Gastrocnemius medialis (tissue), 4 donors: Measurements from ENCODE around the gene VOPP1. TPM values are rescaled to one million over a fixed set of nuclear protein-coding genes. Genes with fewer than 3 reads are reported as not detected.

ENCODE experiments used
- ATAC-seq, 2 donors: fragments of 150-250 bp; one replicate each; pipeline ENCODE4 v1.9.1; 2016
- DNase-seq, 2 donors: peaks; one replicate each; pipeline ENCODE4 v3.0.0-alpha.2; 2019
- H3K27ac ChIP-seq, 4 donors: fragments of 200-600 bp; sonication (generic); 1 replicate in 1 of 4; 2 replicates in 3 of 4; pipeline ENCODE4 v1.5.1; 2016 to 2018; ENCODE audit warnings: mild to moderate bottlenecking in 2 of 4, moderate library complexity in 1 of 4
- H3K27me3 ChIP-seq, 3 donors: fragments of 200-600 bp; sonication (generic) in 2 of 3; 1 replicate in 1 of 3; 2 replicates in 2 of 3; pipeline versions ENCODE4 v1.5.1 to v1.6.0; 2016 to 2019; ENCODE audit warnings: mild to moderate bottlenecking in 1 of 3, moderate library complexity in 1 of 3
- H3K36me3 ChIP-seq, 2 donors: fragments of 200-600 bp; sonication (generic) in 1 of 2; one replicate each; pipeline ENCODE4 v1.5.1; 2017 to 2018
- H3K4me1 ChIP-seq, 2 donors: fragments of 200-600 bp; sonication (generic) in 1 of 2; one replicate each; pipeline ENCODE4 v1.5.1; 2016 to 2017; ENCODE audit warnings: mild to moderate bottlenecking in 2 of 2
- H3K4me3 ChIP-seq, 4 donors: fragments of 200-600 bp; sonication (generic) in 3 of 4; 1 replicate in 1 of 4; 2 replicates in 3 of 4; pipeline ENCODE4 v1.5.1; 2016 to 2019; ENCODE audit warnings: mild to moderate bottlenecking in 2 of 4
- H3K9me3 ChIP-seq, 3 donors: fragments of 200-600 bp; sonication (generic) in 2 of 3; 1 replicate in 1 of 3; 2 replicates in 2 of 3; pipeline ENCODE4 v1.5.1; 2016 to 2019
- POLR2A ChIP-seq, 2 donors: fragments of 450-650 bp; IDR thresholded peaks; one replicate each; pipeline ENCODE4 v1.6.1; 2017; ENCODE audit warnings: antibody characterized with exemption in 2 of 2, mild to moderate bottlenecking in 2 of 2, moderate library complexity in 2 of 2
- in situ Hi-C, 4 donors: fragments of 200-750 bp; cut with MboI; loops; one replicate each; pipeline versions ENCODE4 v1.15.0 to v1.8.0; 2017; ENCODE audit warnings: low sequenced_read_pairs in 4 of 4
- intact Hi-C: fragments of 100-400 bp; cut with DNase I; formaldehyde crosslinking; loops from one replicate; pipeline ENCODE4 v1.15.1; 2023; ENCODE audit warnings: low total_unique reads
- total RNA-seq, 4 donors: library from RNA; depleted of rRNA; stranded (reverse); fragments of >200 nt; gene quantifications; one replicate each; pipeline versions ENCODE4 v1.1.0 to v1.2.3, GENCODE V29; 2016
- TF ChIP-seq, protein P1 (sequence below), 5 experiments: fragments of 450-650 bp in 3 of 5; fragments of 200-600 bp in 2 of 5; sonication (generic) in 2 of 5; IDR thresholded peaks in 4 of 5; conservative IDR thresholded peaks in 1 of 5; 1 replicate in 4 of 5; 2 replicates in 1 of 5; pipeline ENCODE4 v1.5.1; 2016 to 2019; ENCODE audit warnings: antibody characterized with exemption in 5 of 5, mild to moderate bottlenecking in 3 of 5, moderate library complexity in 3 of 5

The VOPP1 gene
- total RNA-seq, 4 donors from 2014 or later = 17.3 to 27.9 (median 26.5) TPM

DNA sequence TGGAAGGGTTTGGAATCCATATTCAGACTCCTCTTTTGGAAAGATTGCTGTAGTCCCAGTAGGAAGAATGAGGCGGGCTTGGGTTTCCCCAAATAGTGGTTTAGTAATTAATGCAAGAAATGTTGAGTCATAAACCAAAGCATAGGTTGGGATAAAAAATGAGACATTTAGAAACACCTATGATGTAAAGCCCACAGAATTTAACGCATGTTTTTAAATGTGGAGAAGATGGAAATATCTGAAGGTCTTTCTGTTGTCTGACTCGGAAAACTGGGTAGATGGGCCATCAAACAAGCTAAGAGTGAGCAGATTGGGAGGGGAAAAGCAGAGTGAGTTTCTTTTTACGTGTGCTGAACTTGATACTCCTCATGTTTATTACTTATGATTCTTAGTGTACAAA lies 145.0 kb downstream of the VOPP1 start:
- peaks cover 0 to 26% of the 10 kb centered on the region in 2 donors for H3K36me3 ChIP-seq
- TF ChIP-seq POLR2A (IDR thresholded peaks at IDR 0.05) = no peak
- TF ChIP-seq, protein P1, sequence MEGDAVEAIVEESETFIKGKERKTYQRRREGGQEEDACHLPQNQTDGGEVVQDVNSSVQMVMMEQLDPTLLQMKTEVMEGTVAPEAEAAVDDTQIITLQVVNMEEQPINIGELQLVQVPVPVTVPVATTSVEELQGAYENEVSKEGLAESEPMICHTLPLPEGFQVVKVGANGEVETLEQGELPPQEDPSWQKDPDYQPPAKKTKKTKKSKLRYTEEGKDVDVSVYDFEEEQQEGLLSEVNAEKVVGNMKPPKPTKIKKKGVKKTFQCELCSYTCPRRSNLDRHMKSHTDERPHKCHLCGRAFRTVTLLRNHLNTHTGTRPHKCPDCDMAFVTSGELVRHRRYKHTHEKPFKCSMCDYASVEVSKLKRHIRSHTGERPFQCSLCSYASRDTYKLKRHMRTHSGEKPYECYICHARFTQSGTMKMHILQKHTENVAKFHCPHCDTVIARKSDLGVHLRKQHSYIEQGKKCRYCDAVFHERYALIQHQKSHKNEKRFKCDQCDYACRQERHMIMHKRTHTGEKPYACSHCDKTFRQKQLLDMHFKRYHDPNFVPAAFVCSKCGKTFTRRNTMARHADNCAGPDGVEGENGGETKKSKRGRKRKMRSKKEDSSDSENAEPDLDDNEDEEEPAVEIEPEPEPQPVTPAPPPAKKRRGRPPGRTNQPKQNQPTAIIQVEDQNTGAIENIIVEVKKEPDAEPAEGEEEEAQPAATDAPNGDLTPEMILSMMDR (IDR thresholded peaks at IDR 0.05 in 4 of 5, conservative IDR thresholded peaks at IDR 0.05 in 1 of 5) = no peak
- intact Hi-C loops = no loop called here

DNA sequence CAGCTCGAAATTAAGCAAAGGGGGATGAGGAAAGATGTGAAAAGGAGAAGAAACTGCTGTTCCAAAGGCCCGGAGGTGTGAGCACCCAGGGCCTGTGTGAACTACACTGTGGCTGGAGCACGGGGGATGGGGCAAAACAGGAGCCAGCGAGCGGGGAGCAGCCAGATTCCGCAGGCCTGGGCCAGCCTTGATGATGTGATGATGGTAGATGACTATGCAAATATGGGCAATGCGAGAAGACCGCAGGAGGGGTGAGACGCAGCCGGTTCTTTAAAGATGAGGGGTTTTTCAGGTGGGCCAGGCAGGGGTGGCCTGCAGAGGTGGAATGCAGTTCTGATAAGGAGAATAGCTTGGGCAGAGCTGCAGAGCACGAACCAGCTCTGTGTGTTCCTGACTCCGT lies 145.6 kb downstream of the VOPP1 start:
- DNase-seq (no peak), ATAC-seq (no peak)
- H3K27me3 ChIP-seq = no peaks in the 10 kb centered on the region
- in situ Hi-C loops = loop anchor here in 1 of 4 donors (25.0 kb wide), 1 partner anchor 161 kb away; no protein-coding TSS in a partner anchor
- no peaks in the 10 kb centered on the region for H3K9me3 ChIP-seq
- no peak overlapping the region for H3K4me3 ChIP-seq
- H3K27ac ChIP-seq = no peak overlapping the region
- no peak for TF ChIP-seq POLR2A (IDR thresholded peaks at IDR 0.05)
- TF ChIP-seq, protein P1 (IDR thresholded peaks at IDR 0.05 in 4 of 5, conservative IDR thresholded peaks at IDR 0.05 in 1 of 5) = no peak
- H3K36me3 ChIP-seq = peaks cover 0 to 21% of the 10 kb centered on the region in 2 donors
- H3K4me1 ChIP-seq = peaks cover 0 to 14% of the 10 kb centered on the region in 2 donors
- intact Hi-C loops = no loop called here

More for the DNA sequence above, 145.0 kb downstream of the VOPP1 start:
- DNase-seq = no peak
- H3K4me3 ChIP-seq = no peak overlapping the region
- in situ Hi-C loops = loop anchor here in 1 of 4 donors (25.0 kb wide), 1 partner anchor 160 kb away; no protein-coding TSS in a partner anchor
- H3K27ac ChIP-seq = no peak overlapping the region
- H3K9me3 ChIP-seq = no peaks in the 10 kb centered on the region
- peaks cover 0 to 14% of the 10 kb centered on the region in 2 donors for H3K4me1 ChIP-seq
- no peak for ATAC-seq
- no peaks in the 10 kb centered on the region for H3K27me3 ChIP-seq

DNA sequence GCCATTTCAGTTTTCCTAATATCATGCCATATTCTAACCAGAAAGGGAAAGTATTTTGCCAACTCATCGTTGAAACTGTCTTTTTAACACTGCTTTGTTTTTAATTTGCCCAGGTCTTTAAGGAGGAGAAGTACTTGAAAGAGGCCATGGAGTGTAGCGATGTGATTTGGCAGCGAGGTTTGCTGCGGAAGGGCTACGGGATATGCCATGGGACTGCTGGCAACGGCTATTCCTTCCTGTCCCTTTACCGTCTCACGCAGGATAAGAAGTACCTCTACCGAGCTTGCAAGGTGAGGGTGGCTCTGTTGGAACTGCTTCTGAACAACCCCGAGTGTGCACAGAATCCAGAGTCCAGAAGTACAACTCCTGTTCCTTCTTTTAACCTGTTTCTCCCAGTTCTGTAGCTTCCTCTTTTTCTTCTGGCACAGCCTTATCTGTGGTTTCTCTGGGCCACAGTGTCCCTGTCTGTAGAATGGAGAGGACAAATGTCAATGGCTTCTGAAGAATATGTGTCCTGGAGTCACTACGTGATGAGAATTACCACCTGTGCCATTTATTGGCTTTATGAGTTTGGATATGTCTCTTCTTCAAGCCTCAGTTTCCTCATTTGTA lies 147.1 kb downstream of the VOPP1 start:
- Histone ChIP-seq H3K27me3 (no peaks in the 10 kb centered on the region), H3K4me3 (no peak overlapping the region), H3K27ac (no peak overlapping the region), H3K9me3 (no peaks in the 10 kb centered on the region), H3K36me3 (peaks cover 0 to 18% of the 10 kb centered on the region in 2 donors), H3K4me1 (peaks cover 0 to 14% of the 10 kb centered on the region in 2 donors)
- in situ Hi-C loops = loop anchor here in 1 of 4 donors (25.0 kb wide), 1 partner anchor 162 kb away; no protein-coding TSS in a partner anchor
- intact Hi-C loops = no loop called here
- DNase-seq = no peak
- ATAC-seq = no peak
- no peak for TF ChIP-seq POLR2A (IDR thresholded peaks at IDR 0.05)
- TF ChIP-seq, protein P1 (IDR thresholded peaks at IDR 0.05 in 4 of 5, conservative IDR thresholded peaks at IDR 0.05 in 1 of 5) = no peak

DNA sequence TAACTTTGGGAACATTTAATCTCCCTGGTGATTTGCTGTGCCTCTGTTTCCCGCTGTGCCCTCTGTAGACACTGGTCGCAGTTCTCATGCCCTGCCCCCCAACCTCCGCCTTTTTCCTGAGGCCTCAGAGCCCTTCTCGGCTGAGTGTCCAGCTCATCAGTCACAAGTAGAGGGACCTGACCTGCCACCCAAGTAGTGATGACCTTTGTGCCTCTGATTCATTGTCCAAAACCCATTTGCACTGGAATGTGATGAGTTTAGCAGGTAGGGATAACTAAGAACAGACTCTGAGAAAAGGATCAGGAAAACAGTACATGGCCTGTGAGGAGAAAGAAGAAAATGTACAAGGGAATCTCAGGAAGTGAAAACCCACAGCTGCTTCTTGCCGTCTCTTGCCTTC lies 148.4 kb downstream of the VOPP1 start:
- Histone ChIP-seq H3K9me3 (no peaks in the 10 kb centered on the region), H3K36me3 (peaks cover 0 to 18% of the 10 kb centered on the region in 2 donors), H3K27ac (no peak overlapping the region), H3K4me3 (no peak overlapping the region), H3K27me3 (no peaks in the 10 kb centered on the region), H3K4me1 (peaks cover 0 to 14% of the 10 kb centered on the region in 2 donors)
- in situ Hi-C loops = loop anchor here in 2 of 4 donors (25.0 kb wide), 1 partner anchor 662 kb away; the partner anchor contains the start of gene SEC61G (in 2 of the 2)
- no peak for TF ChIP-seq POLR2A (IDR thresholded peaks at IDR 0.05)
- TF ChIP-seq, protein P1 (IDR thresholded peaks at IDR 0.05 in 4 of 5, conservative IDR thresholded peaks at IDR 0.05 in 1 of 5) = no peak
- DNase-seq = no peak
- intact Hi-C loops = no loop called here
- no peak for ATAC-seq
